Neural cell (in vitro differentiated cells): Measurements from ENCODE around the gene ACTN2.

Source experiments
- CTCF ChIP-seq: fragments of 450-650 bp; IDR thresholded peaks from 2 replicates; pipeline ENCODE4 v1.5.1; 2014; ENCODE audit warnings: antibody characterized with exemption, mild to moderate bottlenecking, moderate library complexity; ENCODE audit not compliant: poor library complexity, severe bottlenecking
- EZH2 ChIP-seq: fragments of 200-600, 300-800 bp; shearing (Covaris generic), sonication (generic); IDR thresholded peaks from 2 replicates; pipeline ENCODE4 v1.6.1; 2014; ENCODE audit warnings: antibody characterized with exemption, low read length, borderline replicate concordance, mild to moderate bottlenecking; ENCODE audit not compliant: insufficient read depth, poor library complexity, severe bottlenecking
- MXI1 ChIP-seq: fragments of 450-650 bp; conservative IDR thresholded peaks from 2 replicates; pipeline ENCODE4 v1.6.1; 2014; ENCODE audit warnings: antibody characterized with exemption, mild to moderate bottlenecking; ENCODE audit not compliant: poor library complexity, severe bottlenecking
- POLR2AphosphoS5 ChIP-seq: IDR thresholded peaks from 2 replicates; pipeline ENCODE4 v1.6.1; 2012

GRCh38 chr1:236733653-236734052 is 47.4 kb downstream of the ACTN2 start:
- TF ChIP-seq EZH2 (no peak), MXI1 (no peak), CTCF (no peak), POLR2AphosphoS5 (no peak)
